GM10248 (cell line): ENCODE measurements around the gene NACA2.
A peak's percentile ranks its signal among the peaks of the same experiment; 100 is the strongest.

Experiments
- CTCF ChIA-PET: fragments of 300-600 bp; sonication (Branson Sonifier 250); formaldehyde crosslinking; extraction: SDS; loops from one replicate; lab custom pipeline; 2021; ENCODE audit warnings: antibody characterized with exemption; lab: Yijun Ruan, JAX
- POLR2A ChIA-PET: fragments of 350-650 bp; sonication (Branson Sonifier 250); formaldehyde crosslinking; extraction: SDS; loops from one replicate; lab custom pipeline; 2020; ENCODE audit warnings: antibody characterized with exemption; lab: Yijun Ruan, JAX
- DNase-seq: peaks from one replicate; pipeline ENCODE4 v3.0.0; 2012; ENCODE audit errors: extremely low spot score
- CTCF ChIP-seq: IDR thresholded peaks from 2 replicates; pipeline ENCODE4 v1.5.1; 2012; ENCODE audit warnings: mild to moderate bottlenecking, low read depth; ENCODE audit errors: extremely low read depth, missing control alignments, control extremely low read depth

The NACA2 gene

GRCh38 chr17:61584266-61584665, 6.8 kb downstream of the NACA2 start:
- TF ChIP-seq CTCF: no peak
- ChIA-PET CTCF (interaction anchor here (1.4 to 1.8 kb wide), 3 partner anchors 14 to 172 kb away, joined by 3 to 5 read pairs (median 5); no protein-coding TSS in a partner anchor), POLR2A (no interaction called here)
- no peak for DNase-seq

- DNase-seq: no peak
- no peak for TF ChIP-seq CTCF
- ChIA-PET POLR2A (no interaction called here), CTCF (interaction anchor here (0.9 to 1.5 kb wide), 3 partner anchors 14 to 171 kb away, joined by 3 to 5 read pairs (median 4); no protein-coding TSS in a partner anchor)
Observed at GRCh38 chr17:61583660-61584264, 7.3 kb downstream of the NACA2 start.

- CTCF ChIA-PET: interaction anchor here (0.9 to 1.5 kb wide), 3 partner anchors 15 to 170 kb away, joined by 3 to 5 read pairs (median 4); no protein-coding TSS in a partner anchor
- peak; percentile 34 for DNase-seq
- TF ChIP-seq CTCF: peak; percentile 28
- POLR2A ChIA-PET: no interaction called here
Observed at GRCh38 chr17:61583242-61583641, 7.8 kb downstream of the NACA2 start.

GRCh38 chr17:61582593-61582992, 8.4 kb downstream of the NACA2 start:
- POLR2A ChIA-PET: no interaction called here
- DNase-seq: no peak
- CTCF ChIA-PET: interaction anchor here (1.4 kb wide), 1 partner anchor 98 kb away, joined by 3 read pairs; no protein-coding TSS in a partner anchor
- no peak for TF ChIP-seq CTCF

GRCh38 chr17:61581611-61582349, 9.2 kb downstream of the NACA2 start:
- ChIA-PET POLR2A (no interaction called here), CTCF (no interaction called here)
- no peak for DNase-seq
- no peak for TF ChIP-seq CTCF

- DNase-seq: no peak
- POLR2A ChIA-PET: no interaction called here
- no peak for TF ChIP-seq CTCF
- CTCF ChIA-PET: interaction anchor here (1.2 kb wide), 1 partner anchor 10 kb away, joined by 3 read pairs; no protein-coding TSS in a partner anchor
Observed at GRCh38 chr17:61580502-61580901, 10.5 kb downstream of the NACA2 start.
